ENCODE data around the gene CLIC3. TPM values are rescaled to one million over a fixed set of nuclear protein-coding genes. Genes with fewer than 3 reads are reported as not detected.

CLIC3 gene
- total RNA-seq, 1 donor = 2.5 TPM

DNA sequence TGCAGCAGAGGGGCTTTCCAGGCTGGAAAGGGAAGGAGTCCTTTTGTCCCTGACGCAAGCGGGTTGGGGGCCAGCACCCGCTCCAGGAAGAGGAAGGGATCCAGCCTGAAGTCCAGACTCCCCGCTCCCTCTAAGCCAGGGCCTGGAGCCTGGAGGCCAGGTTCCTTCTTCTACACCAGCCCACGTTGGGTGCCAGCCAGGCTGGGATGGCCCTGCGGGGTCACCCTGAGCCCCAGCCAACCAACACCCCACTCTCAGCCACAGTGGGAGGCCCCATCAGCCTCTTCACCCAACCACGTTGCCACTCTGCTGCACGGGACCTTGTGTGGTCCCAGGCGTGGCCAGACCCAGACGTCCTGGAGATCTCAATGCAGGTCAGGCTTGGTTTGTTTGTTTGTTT is 36.5 kb upstream of the CLIC3 start:
- no peak overlapping the region for H3K27ac ChIP-seq (ENCODE audit: low read depth, low read length)

DNA sequence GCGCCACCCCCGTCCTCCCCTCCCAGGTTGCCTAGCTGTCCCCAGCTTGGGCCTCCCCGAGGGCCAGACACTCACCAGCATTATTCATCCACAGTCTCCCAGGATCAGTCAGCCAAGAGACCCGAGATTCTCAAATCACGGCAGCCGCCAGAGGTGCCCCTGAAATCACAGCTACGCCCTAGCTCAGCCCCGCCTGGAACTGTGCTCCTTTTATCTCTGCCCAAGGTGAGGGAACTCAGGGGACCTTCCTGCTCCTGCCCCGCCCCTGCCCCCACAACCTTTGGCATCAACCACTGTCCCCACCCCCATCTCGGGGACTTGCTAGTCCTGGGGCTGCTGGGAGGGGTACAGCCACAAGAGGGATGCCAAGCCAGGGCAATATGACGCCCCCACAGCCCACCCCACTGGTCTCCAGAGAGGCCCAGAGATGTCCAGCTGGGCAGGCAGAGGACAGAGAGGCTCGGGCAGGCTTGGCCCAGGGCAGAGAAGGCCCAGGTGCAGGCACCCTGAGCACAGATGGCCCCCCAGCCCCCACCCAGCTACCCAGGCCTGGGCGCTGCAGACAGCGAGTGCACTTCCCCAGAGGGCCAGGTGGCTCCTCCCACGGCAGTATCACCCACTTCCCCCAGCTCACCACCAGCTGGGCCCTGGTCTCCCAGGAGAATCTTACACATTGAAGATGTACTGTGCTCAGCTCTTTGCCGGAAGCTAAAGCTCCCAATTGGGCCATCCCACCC is 35.7 kb upstream of the CLIC3 start, which contains the start of gene FUT7:
Gene FUT7, minus strand, starts transcription at position 185 of the 737 bp plus-strand sequence. Its CDS starts 97 bp downstream, at position 88.
- Histone ChIP-seq H3K27me3 (ENCODE audit: insufficient read depth, low read length) (no peaks in the 10 kb centered on the region), H3K79me2 (ENCODE audit: insufficient read depth, low read length) (no peaks in the 10 kb centered on the region), H4K20me1 (ENCODE audit: insufficient read depth, low read length) (peaks cover 4% of the 10 kb centered on the region), H2AFZ (ENCODE audit: low read length) (no peak within 1 kb of the TSS), H3K4me1 (ENCODE audit: insufficient read depth, low read length) (peaks cover 14% of the 10 kb centered on the region), H3K4me3 (ENCODE audit: insufficient read depth, low read length) (no peak within 1 kb of the TSS), H3K9me3 (ENCODE audit: low read depth, low read length) (no peaks in the 10 kb centered on the region), H3K36me3 (ENCODE audit: insufficient read depth, low read length) (no peaks in the 10 kb centered on the region), H3K4me2 (ENCODE audit: insufficient read depth, low read length) (no peak within 1 kb of the TSS), H3K27ac (ENCODE audit: low read depth, low read length) (no peak within 1 kb of the TSS)
- DNase-seq (ENCODE audit: insufficient read length, low spot score, missing footprints) = no peak
- TF ChIP-seq, protein P1, sequence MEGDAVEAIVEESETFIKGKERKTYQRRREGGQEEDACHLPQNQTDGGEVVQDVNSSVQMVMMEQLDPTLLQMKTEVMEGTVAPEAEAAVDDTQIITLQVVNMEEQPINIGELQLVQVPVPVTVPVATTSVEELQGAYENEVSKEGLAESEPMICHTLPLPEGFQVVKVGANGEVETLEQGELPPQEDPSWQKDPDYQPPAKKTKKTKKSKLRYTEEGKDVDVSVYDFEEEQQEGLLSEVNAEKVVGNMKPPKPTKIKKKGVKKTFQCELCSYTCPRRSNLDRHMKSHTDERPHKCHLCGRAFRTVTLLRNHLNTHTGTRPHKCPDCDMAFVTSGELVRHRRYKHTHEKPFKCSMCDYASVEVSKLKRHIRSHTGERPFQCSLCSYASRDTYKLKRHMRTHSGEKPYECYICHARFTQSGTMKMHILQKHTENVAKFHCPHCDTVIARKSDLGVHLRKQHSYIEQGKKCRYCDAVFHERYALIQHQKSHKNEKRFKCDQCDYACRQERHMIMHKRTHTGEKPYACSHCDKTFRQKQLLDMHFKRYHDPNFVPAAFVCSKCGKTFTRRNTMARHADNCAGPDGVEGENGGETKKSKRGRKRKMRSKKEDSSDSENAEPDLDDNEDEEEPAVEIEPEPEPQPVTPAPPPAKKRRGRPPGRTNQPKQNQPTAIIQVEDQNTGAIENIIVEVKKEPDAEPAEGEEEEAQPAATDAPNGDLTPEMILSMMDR (IDR thresholded peaks at IDR 0.05; ENCODE audit: extremely low read depth, low read depth, low read length) = no peak

More for the DNA sequence above, 36.5 kb upstream of the CLIC3 start:
- no peak for DNase-seq (ENCODE audit: insufficient read length, low spot score, missing footprints)
- H2AFZ ChIP-seq (ENCODE audit: low read length) = no peak overlapping the region
- no peaks in the 10 kb centered on the region for H3K9me3 ChIP-seq (ENCODE audit: low read depth, low read length)
- H3K36me3 ChIP-seq (ENCODE audit: insufficient read depth, low read length) = no peaks in the 10 kb centered on the region
- no peak overlapping the region for H3K4me3 ChIP-seq (ENCODE audit: insufficient read depth, low read length)
- H3K4me1 ChIP-seq (ENCODE audit: insufficient read depth, low read length) = peaks cover 9% of the 10 kb centered on the region
- H3K79me2 ChIP-seq (ENCODE audit: insufficient read depth, low read length) = no peaks in the 10 kb centered on the region
- TF ChIP-seq, protein P1 (IDR thresholded peaks at IDR 0.05; ENCODE audit: extremely low read depth, low read depth, low read length) = no peak
- H3K4me2 ChIP-seq (ENCODE audit: insufficient read depth, low read length) = no peak overlapping the region
- peaks cover 4% of the 10 kb centered on the region for H4K20me1 ChIP-seq (ENCODE audit: insufficient read depth, low read length)
- no peaks in the 10 kb centered on the region for H3K27me3 ChIP-seq (ENCODE audit: insufficient read depth, low read length)

DNA sequence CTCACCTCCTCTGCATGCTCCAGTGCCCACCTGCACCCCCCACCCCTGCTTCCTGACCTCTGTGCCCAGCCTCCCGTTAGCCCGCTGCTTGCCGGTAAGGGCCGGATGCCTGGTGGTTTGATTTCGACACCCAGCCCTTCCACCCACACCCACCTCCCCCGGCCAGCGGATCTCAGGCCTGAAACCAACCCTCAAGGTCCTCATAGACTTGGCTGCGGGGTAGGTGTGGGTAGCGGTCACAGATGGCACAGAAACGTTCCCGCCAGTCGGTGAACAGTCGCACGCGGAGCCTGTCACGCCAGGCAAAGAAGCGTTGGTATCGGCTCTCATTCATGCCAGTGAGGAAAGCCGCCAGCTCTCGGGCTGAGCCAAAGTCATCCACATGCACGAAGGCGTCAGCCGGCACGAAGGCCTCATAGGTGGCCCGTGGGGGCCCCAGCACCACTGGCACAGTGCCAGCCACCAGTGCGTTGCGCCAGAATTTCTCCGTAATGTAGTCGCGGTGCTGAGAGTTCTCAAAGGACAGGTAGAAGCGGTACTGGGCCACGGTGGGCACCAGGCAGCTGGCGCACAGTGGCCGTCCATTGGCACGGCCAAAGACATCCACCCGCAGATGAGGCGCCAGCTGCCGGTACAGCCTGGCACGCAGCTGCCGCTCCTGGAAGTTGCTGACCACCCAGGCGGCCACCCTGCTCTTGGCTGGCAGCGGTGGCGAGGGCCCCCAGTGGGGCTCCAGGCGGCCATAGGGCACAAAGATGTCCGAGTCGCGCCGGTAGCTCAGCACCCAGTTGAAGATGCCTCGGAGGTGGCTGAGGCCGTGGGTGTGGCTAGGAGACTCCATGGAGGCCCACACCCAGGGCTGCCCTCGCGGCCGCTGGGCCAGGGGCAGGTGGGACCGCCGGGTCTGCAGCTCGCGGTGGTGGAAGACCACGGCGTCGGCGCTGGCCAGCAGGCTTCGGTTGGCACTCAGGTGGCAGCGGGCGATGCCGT is 34.5 kb upstream of the CLIC3 start:
- H3K4me1 ChIP-seq (ENCODE audit: insufficient read depth, low read length) = peaks cover 15% of the 10 kb centered on the region
- DNase-seq (ENCODE audit: insufficient read length, low spot score, missing footprints) = no peak
- TF ChIP-seq, protein P1 (IDR thresholded peaks at IDR 0.05; ENCODE audit: extremely low read depth, low read depth, low read length) = no peak
- H2AFZ ChIP-seq (ENCODE audit: low read length) = no peak overlapping the region
- no peak overlapping the region for H3K4me2 ChIP-seq (ENCODE audit: insufficient read depth, low read length)
- H3K36me3 ChIP-seq (ENCODE audit: insufficient read depth, low read length) = no peaks in the 10 kb centered on the region
- no peak overlapping the region for H3K27ac ChIP-seq (ENCODE audit: low read depth, low read length)
- peaks cover 8% of the 10 kb centered on the region for H4K20me1 ChIP-seq (ENCODE audit: insufficient read depth, low read length)
- no peaks in the 10 kb centered on the region for H3K27me3 ChIP-seq (ENCODE audit: insufficient read depth, low read length)
- H3K79me2 ChIP-seq (ENCODE audit: insufficient read depth, low read length) = no peaks in the 10 kb centered on the region
- no peak overlapping the region for H3K4me3 ChIP-seq (ENCODE audit: insufficient read depth, low read length)
- H3K9me3 ChIP-seq (ENCODE audit: low read depth, low read length) = no peaks in the 10 kb centered on the region
